K562 (cell line): ENCODE measurements around the gene SCRN3. TPM values are rescaled to one million over a fixed set of nuclear protein-coding genes. Genes with fewer than 3 reads are reported as not detected.

Experiments used
- FOXA3 ChIP-seq, 2 experiments: fragments of 450-650 bp in 1 of 2; sonication (generic) in 1 of 2; formaldehyde crosslinking; IDR thresholded peaks in 1 of 2; conservative IDR thresholded peaks in 1 of 2; 2 replicates each; pipeline versions ENCODE4 v1.4.0 to v1.8.0; 2020 to 2022; ENCODE audit warnings: mild to moderate bottlenecking in 2 of 2, missing genetic modification reagents in 1 of 2
- HNRNPH1 ChIP-seq: fragments of 200-400 bp; formaldehyde crosslinking; optimal IDR thresholded peaks from 2 replicates; pipeline ENCODE3; 2017; ENCODE audit warnings: low read depth, mild to moderate bottlenecking, low read length, moderate library complexity
- NR2C2 ChIP-seq, 2 experiments: fragments of 200-800 bp in 1 of 2; sonication (Bioruptor generic) in 1 of 2; sonication (generic) in 1 of 2; formaldehyde crosslinking in 1 of 2; IDR thresholded peaks; 2 replicates each; pipeline versions ENCODE4 v1.6.1 to v1.8.0; 2016 to 2022; ENCODE audit warnings: mild to moderate bottlenecking in 1 of 2, missing compliant biosample characterization in 1 of 2, missing genetic modification characterization in 1 of 2, missing genetic modification reagents in 1 of 2
- RBM15 ChIP-seq: fragments of 200-400 bp; formaldehyde crosslinking; IDR thresholded peaks from 2 replicates; pipeline ENCODE4 v1.6.1; 2018; ENCODE audit warnings: mild to moderate bottlenecking, low read length, moderate library complexity; ENCODE audit not compliant: insufficient read depth
- RFX1 ChIP-seq: fragments of 450-650 bp; IDR thresholded peaks from 2 replicates; pipeline ENCODE4 v1.6.1; 2016; ENCODE audit warnings: mild to moderate bottlenecking, moderate library complexity
- RREB1 ChIP-seq: fragments of 250-450 bp; sonication (Bioruptor Pico); IDR thresholded peaks from 2 replicates; pipeline ENCODE4 v1.4.0; 2020
- TFAP4 ChIP-seq: sonication (generic); formaldehyde crosslinking; IDR thresholded peaks from 2 replicates; pipeline ENCODE4 v1.8.0; 2022; ENCODE audit warnings: missing genetic modification reagents, mild to moderate bottlenecking, moderate library complexity, borderline replicate concordance
- ZBTB40 ChIP-seq, 2 experiments: fragments of 450-650 bp in 1 of 2; sonication (generic) in 1 of 2; formaldehyde crosslinking in 1 of 2; IDR thresholded peaks; 2 replicates each; pipeline versions ENCODE4 v1.7.1 to v1.9.0; 2016 to 2022; ENCODE audit warnings: inconsistent platforms in 1 of 2, mild to moderate bottlenecking in 1 of 2, missing genetic modification reagents in 1 of 2
- ZNF778 ChIP-seq: fragments of 450-650 bp; formaldehyde crosslinking; IDR thresholded peaks from 2 replicates; pipeline ENCODE4 v1.4.0; 2020; ENCODE audit warnings: mild to moderate bottlenecking, moderate library complexity
- polyA plus RNA-seq, 8 experiments: library from polyadenylated mRNA; depleted of rRNA in 4 of 8; stranded (reverse) in 5 of 8; unstranded in 3 of 8; fragments of >200 nt; fragmentation: Nextera tagmentation in 2 of 8; fragmentation: Illumina TruSeq in 1 of 8; extraction: Ambion mirVana in 2 of 8; extraction: Trizol in 1 of 8; gene quantifications; 2 replicates each; pipeline versions ENCODE4 v1.2.1 to v1.2.3, GENCODE V29; 2011 to 2014; ENCODE audit warnings: inconsistent platforms in 1 of 8, missing spikeins in 1 of 8
- total RNA-seq, 7 experiments: library from RNA; depleted of rRNA in 6 of 7; stranded (reverse); fragments of >200 nt in 6 of 7; fragmentation: Illumina TruSeq in 2 of 7; extraction: Trizol in 2 of 7; gene quantifications; 2 replicates each; pipeline versions ENCODE4 v1.2.1 to v1.2.3, GENCODE V29; 2011 to 2021; ENCODE audit warnings: low replicate concordance in 1 of 7

The SCRN3 gene
- total and polyA plus RNA-seq, 9 of the 15 experiments (the other 6 are each of a cell fraction or from before 2014, with no cell fraction given): 7.7 to 21.8 (median 20.0) TPM

GRCh38 chr2:174395284-174395968, at the start of gene SCRN3 (continued):
- TF ChIP-seq TFAP4 (CRISPR knock-in tag) (peak; percentile 91), ZBTB40 (IDR thresholded peaks at IDR 0.05) (peak; percentile 98), ZBTB40 (CRISPR knock-in tag; IDR thresholded peaks at IDR 0.05) (no peak), RREB1 (0 out of 2 replicates have a peak, but pooled peaks have one; percentile 22), ZNF778 (CRISPR knock-in tag) (no peak), RBM15 (no peak), HNRNPH1 (no peak), RFX1 (peak; percentile 43; the same call in 1 of the 2 replicates), NR2C2 (CRISPR knock-in tag; IDR thresholded peaks at IDR 0.05) (peak; percentile 94), NR2C2 (tag; IDR thresholded peaks at IDR 0.05) (peak; percentile 100), FOXA3 (CRISPR knock-in tag; conservative IDR thresholded peaks at IDR 0.05 in 1 of 2, IDR thresholded peaks at IDR 0.05 in 1 of 2) (peak; percentile 39 to 62; a peak in 2 of 4 replicates)
